Osteoblast (primary cell): ENCODE data around the gene PAK1. TPM values are rescaled to one million over a fixed set of nuclear protein-coding genes. Genes with fewer than 3 reads are reported as not detected.

Experiments used
- DNase-seq: peaks from one replicate; pipeline ENCODE4 v3.0.0; 2011; ENCODE audit warnings: low spot score, mixed read lengths; ENCODE audit not compliant: insufficient read length; ENCODE audit errors: missing footprints
- H2AFZ ChIP-seq: 2 replicates; pipeline ENCODE4 v1.6.0; 2011; ENCODE audit warnings: mild to moderate bottlenecking, low read length
- H3K27ac ChIP-seq: 2 replicates; pipeline ENCODE4 v1.5.1; 2011; ENCODE audit warnings: mild to moderate bottlenecking, low read depth, low read length, moderate library complexity
- H3K27me3 ChIP-seq: 2 replicates; pipeline ENCODE4 v1.6.0; 2012; ENCODE audit warnings: mild to moderate bottlenecking, control low read depth, inconsistent platforms, low read length, moderate library complexity; ENCODE audit not compliant: insufficient read depth
- H3K36me3 ChIP-seq: 2 replicates; pipeline ENCODE4 v1.5.1; 2011; ENCODE audit warnings: mild to moderate bottlenecking, low read length, control low read depth, moderate library complexity; ENCODE audit not compliant: insufficient read depth
- H3K4me1 ChIP-seq: 2 replicates; pipeline ENCODE4 v1.5.1; 2011; ENCODE audit warnings: mild to moderate bottlenecking, low read length, control low read depth, moderate library complexity; ENCODE audit not compliant: insufficient read depth
- H3K4me2 ChIP-seq: 2 replicates; pipeline ENCODE4 v1.6.0; 2011; ENCODE audit warnings: mild to moderate bottlenecking, low read length; ENCODE audit not compliant: insufficient read depth
- H3K4me3 ChIP-seq: fragments of 200-600 bp; sonication (generic); 3 replicates; pipeline ENCODE4 v1.5.1; 2012; ENCODE audit warnings: mild to moderate bottlenecking, low read length, inconsistent platforms; ENCODE audit not compliant: insufficient read depth
- H3K79me2 ChIP-seq: 2 replicates; pipeline ENCODE4 v1.6.0; 2012; ENCODE audit warnings: mild to moderate bottlenecking, low read length, control low read depth, inconsistent platforms; ENCODE audit not compliant: insufficient read depth
- H3K9me3 ChIP-seq: 2 replicates; pipeline ENCODE4 v1.5.1; 2011; ENCODE audit warnings: low read depth, low read length, control low read depth
- H4K20me1 ChIP-seq: 2 replicates; pipeline ENCODE4 v1.6.0; 2012; ENCODE audit warnings: mild to moderate bottlenecking, low read length, control low read depth; ENCODE audit not compliant: insufficient read depth
- CTCF ChIP-seq: IDR thresholded peaks from 2 replicates; pipeline ENCODE4 v1.5.1; 2011; ENCODE audit warnings: mild to moderate bottlenecking, low read depth, low read length, moderate library complexity; ENCODE audit errors: extremely low read depth
- total RNA-seq: library from RNA; depleted of rRNA; stranded (reverse); fragments of >200 nt; gene quantifications from 2 replicates; pipeline ENCODE4 v1.2.3, GENCODE V29; 2012

The PAK1 gene
- total RNA-seq, 1 donor, result 34.4 TPM

- Histone ChIP-seq H3K27me3 (peaks cover 2% of the 10 kb centered on the region), H3K79me2 (no peaks in the 10 kb centered on the region), H3K4me1 (no peaks in the 10 kb centered on the region), H2AFZ (no peak overlapping the region), H3K36me3 (no peaks in the 10 kb centered on the region), H3K9me3 (no peaks in the 10 kb centered on the region), H4K20me1 (no peaks in the 10 kb centered on the region), H3K4me3 (no peak overlapping the region), H3K27ac (no peak overlapping the region), H3K4me2 (no peak overlapping the region)
- DNase-seq, result no peak
- no peak for TF ChIP-seq CTCF
These were observed 45.3 kb downstream of the PAK1 start for GRCh38 chr11:77428598-77428997.

- H3K4me2 ChIP-seq, result no peak overlapping the region
- H4K20me1 ChIP-seq, result no peaks in the 10 kb centered on the region
- DNase-seq, result no peak
These were observed 48.5 kb downstream of the PAK1 start for GRCh38 chr11:77425346-77425745.

GRCh38 chr11:77424644-77425043 is 49.2 kb downstream of the PAK1 start:
- no peak overlapping the region for H2AFZ ChIP-seq
- no peak overlapping the region for H3K4me3 ChIP-seq
- H3K27ac ChIP-seq, result no peak overlapping the region
- no peak for DNase-seq
- no peaks in the 10 kb centered on the region for H4K20me1 ChIP-seq
- no peaks in the 10 kb centered on the region for H3K79me2 ChIP-seq
- H3K4me2 ChIP-seq, result no peak overlapping the region
- H3K4me1 ChIP-seq, result no peaks in the 10 kb centered on the region
- H3K9me3 ChIP-seq, result no peaks in the 10 kb centered on the region
- no peaks in the 10 kb centered on the region for H3K36me3 ChIP-seq
- no peaks in the 10 kb centered on the region for H3K27me3 ChIP-seq
- no peak for TF ChIP-seq CTCF

More at GRCh38 chr11:77425346-77425745, 48.5 kb downstream of the PAK1 start:
- Histone ChIP-seq H3K4me1 (no peaks in the 10 kb centered on the region), H3K4me3 (no peak overlapping the region), H3K9me3 (no peaks in the 10 kb centered on the region), H3K27me3 (peaks cover 1% of the 10 kb centered on the region), H3K36me3 (no peaks in the 10 kb centered on the region), H3K27ac (no peak overlapping the region), H3K79me2 (no peaks in the 10 kb centered on the region), H2AFZ (no peak overlapping the region)
- no peak for TF ChIP-seq CTCF

- Histone ChIP-seq H3K4me1 (no peaks in the 10 kb centered on the region), H3K79me2 (no peaks in the 10 kb centered on the region), H2AFZ (no peak overlapping the region), H3K27me3 (no peaks in the 10 kb centered on the region), H3K4me3 (no peak overlapping the region), H3K9me3 (no peaks in the 10 kb centered on the region), H3K27ac (no peak overlapping the region), H3K36me3 (no peaks in the 10 kb centered on the region), H4K20me1 (no peaks in the 10 kb centered on the region), H3K4me2 (no peak overlapping the region)
- DNase-seq, result no peak
- TF ChIP-seq CTCF, result no peak
These were observed 50.3 kb downstream of the PAK1 start for GRCh38 chr11:77423624-77424023.
